ENCODE data around the gene SIGLEC1. TPM values are rescaled to one million over a fixed set of nuclear protein-coding genes. Genes with fewer than 3 reads are reported as not detected.

Gene SIGLEC1
- total and polyA plus RNA-seq, 2 of the 4 experiments (the other 2 are of a cell fraction) = not detected

- Histone ChIP-seq H3K23ac (ENCODE audit: low read depth, low read length) (no peak overlapping the region), H3K9ac (ENCODE audit: low read depth, low read length) (no peak overlapping the region), H3K79me1 (ENCODE audit: low read depth in 1 of 2, low read length in 2 of 2) (no peaks in the 10 kb centered on the region), H3K56ac (ENCODE audit: extremely low read depth, insufficient read depth, low read length) (no peak overlapping the region), H3K9me1 (ENCODE audit: insufficient read depth, low read length) (no peaks in the 10 kb centered on the region), H2AK9ac (replicated peaks; ENCODE audit: low read depth, low read length, poor library complexity) (no peak overlapping the region), H3K27me3 (ENCODE audit: control insufficient read depth, insufficient read depth, low read length) (peaks cover 9% of the 10 kb centered on the region), H3K14ac (replicated peaks; ENCODE audit: low read depth, low read length) (no peak overlapping the region), H4K5ac (ENCODE audit: low read depth, low read length) (no peak overlapping the region), H4K8ac (ENCODE audit: low read depth in 2 of 2, low read length in 2 of 2) (no peak overlapping the region), H2BK120ac (ENCODE audit: low read depth, low read length) (no peak overlapping the region), H2AK5ac (ENCODE audit: low read depth, low read length) (no peak overlapping the region), H3K4me1 (ENCODE audit: control insufficient read depth, insufficient read depth, low read length) (no peaks in the 10 kb centered on the region), H2BK20ac (ENCODE audit: low read depth, low read length) (no peak overlapping the region), H2BK15ac (ENCODE audit: low read depth, low read length) (no peak overlapping the region), H3K36me3 (ENCODE audit: control insufficient read depth, insufficient read depth, low read length) (peaks cover 2% of the 10 kb centered on the region), H3K27ac (ENCODE audit: insufficient read depth, low read length) (no peak overlapping the region), H3K9me3 (ENCODE audit: control insufficient read depth, insufficient read depth, low read length) (no peaks in the 10 kb centered on the region), H3K4me3 (ENCODE audit: insufficient read depth, low read depth, low read length) (no peak overlapping the region), H3K4me2 (ENCODE audit: low read depth, low read length) (no peak overlapping the region), H3K18ac (ENCODE audit: low read depth, low read length) (no peak overlapping the region), H4K91ac (ENCODE audit: insufficient read depth, low read depth, low read length) (no peak overlapping the region), H4K20me1 (ENCODE audit: insufficient read depth, low read length) (0 out of 2 replicates have a peak, but pooled peaks cover 6% of the 10 kb centered on the region), H2BK5ac (ENCODE audit: low read depth, low read length, poor library complexity, severe bottlenecking) (no peak overlapping the region), H3K4ac (ENCODE audit: low read depth, low read length) (no peak overlapping the region), H2AFZ (replicated peaks; ENCODE audit: low read length, poor library complexity) (no peak overlapping the region)
- DNase-seq = no peak
- dilution Hi-C loops (cut with HindIII; ENCODE audit: low sequenced_read_pairs, unreplicated experiment) (no loop called here), in situ Hi-C loops (cut with MboI; ENCODE audit: low sequenced_read_pairs) (no loop called here), intact Hi-C loops (cut with micrococcal nuclease) (no loop called here)
- ChIA-PET POLR2A (ENCODE audit: unreplicated experiment) (no interaction called here), CTCF (interaction anchor here (1.3 kb wide), 1 partner anchor 72 kb away, joined by 3 read pairs; no protein-coding TSS in a partner anchor)
- TF ChIP-seq SMC3 (IDR thresholded peaks at IDR 0.05; ENCODE audit: low read depth, low read length) = no peak
- WGBS, 2 experiments (ENCODE audit: extremely low coverage in 2 of 2, insufficient read length in 1 of 2) = 35% methylated on average over 2 of the region's 24 CpGs; no CpG with 5 or more reads in 1 of the 2 experiments
- ATAC-seq (ENCODE audit: low read depth) = no peak
- BruUV-seq (replicated peaks) = no TSS peak
Observed at GRCh38 chr20:3749087-3749688, 36.8 kb upstream of the SIGLEC1 start.

Measured in IMR-90 (cell line).